Effector memory CD8-positive, alpha-beta T cell (primary cell): Measurements from ENCODE around the gene TRAPPC11.

Source experiments
- ATAC-seq: fragments of 150-1000 bp; cut with Tn5 transposase; replicated peaks from 2 replicates; pipeline ENCODE4 v1.10.0; 2021; ENCODE audit warnings: mild to moderate bottlenecking, moderate library complexity
- DNase-seq, 3 experiments: peaks; one replicate each; pipeline ENCODE4 v3.0.0; 2021
- H3K27ac Mint-ChIP-seq, 2 donors: one replicate each; pipeline ENCODE4 v1.8.0; 2022; ENCODE audit warnings: mild to moderate bottlenecking in 2 of 2, mixed read lengths in 2 of 2, moderate library complexity in 2 of 2
- H3K27me3 Mint-ChIP-seq, 2 donors: one replicate each; pipeline ENCODE4 v1.8.0; 2022; ENCODE audit warnings: mixed read lengths in 2 of 2
- H3K36me3 Mint-ChIP-seq: one replicate; pipeline ENCODE4 v1.8.0; 2022; ENCODE audit warnings: mild to moderate bottlenecking, moderate library complexity, mixed read lengths; ENCODE audit not compliant: insufficient read depth
- H3K4me1 Mint-ChIP-seq, 2 donors: one replicate each; pipeline ENCODE4 v1.8.0; 2022; ENCODE audit warnings: low read depth in 2 of 2, mixed read lengths in 2 of 2
- H3K4me3 Mint-ChIP-seq, 2 donors: one replicate each; pipeline ENCODE4 v1.8.0; 2022; ENCODE audit warnings: mild to moderate bottlenecking in 2 of 2, mixed read lengths in 2 of 2, moderate library complexity in 2 of 2
- H3K9me3 Mint-ChIP-seq, 2 donors: one replicate each; pipeline ENCODE4 v1.8.0; 2022; ENCODE audit warnings: mixed read lengths in 2 of 2

TRAPPC11 gene

DNA sequence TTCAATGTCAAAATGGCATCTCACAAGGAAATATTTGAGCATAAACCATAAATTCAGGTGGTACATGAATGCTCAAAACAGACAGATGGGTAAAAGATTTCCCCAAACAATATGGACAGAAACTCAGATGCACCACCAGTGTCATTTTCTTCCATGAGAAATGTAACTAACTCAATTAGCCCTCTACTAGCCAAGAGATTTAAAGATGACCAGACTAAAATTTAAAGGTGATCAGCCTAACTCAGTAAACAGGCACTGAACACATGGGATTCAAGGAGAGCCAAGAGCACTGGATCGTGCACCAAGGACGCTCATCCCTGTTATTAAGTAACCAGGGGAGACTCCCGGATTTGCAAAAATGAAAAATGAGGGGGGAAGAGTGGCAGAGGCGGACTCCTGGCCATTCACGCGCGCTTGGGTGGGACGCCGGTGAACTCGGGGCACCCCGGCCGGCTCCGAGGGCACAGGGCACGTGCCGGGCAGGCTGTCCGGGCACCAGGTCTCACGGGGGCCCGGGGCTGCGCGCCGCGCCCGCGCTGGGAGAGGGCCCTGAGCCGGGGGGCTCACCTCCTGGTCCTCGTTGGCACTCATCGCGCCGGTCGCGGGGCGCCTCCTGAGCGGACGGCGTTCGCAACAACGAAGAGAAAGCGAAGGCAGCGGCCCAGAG is 598 bp upstream of the TRAPPC11 start:
- Mint-ChIP-seq H3K27ac (peak overlapping the region; percentile 97 to 99), H3K27me3 (no peaks in the 10 kb centered on the region), H3K9me3 (no peaks in the 10 kb centered on the region), H3K4me3 (peak overlapping the region; percentile 89 to 97), H3K36me3 (peaks cover 15% of the 10 kb centered on the region), H3K4me1 (peaks cover 22 to 30% of the 10 kb centered on the region in 2 donors)
- DNase-seq (peak in 1 of 3 experiments; percentile 19), ATAC-seq (no peak)

DNA sequence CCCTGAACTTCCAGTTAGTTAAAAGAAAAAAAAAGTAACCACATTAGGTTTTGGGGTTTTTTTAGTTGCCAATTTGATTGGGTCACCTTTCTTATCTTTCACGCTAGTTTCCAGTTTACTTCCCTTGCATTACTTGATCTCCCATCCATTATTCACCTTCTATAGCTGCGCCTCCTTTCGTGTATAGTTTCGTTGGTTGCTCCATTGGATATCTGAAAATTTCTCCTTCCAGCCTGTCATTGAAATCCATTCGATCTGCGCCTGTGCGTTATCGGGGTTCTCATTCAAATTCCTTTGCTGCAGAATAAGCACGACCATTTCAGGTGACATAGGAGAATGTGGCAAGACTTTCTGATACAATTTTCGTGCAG is 764 bp downstream of the TRAPPC11 start:
- Mint-ChIP-seq H3K9me3 (no peaks in the 10 kb centered on the region), H3K4me1 (peaks cover 26 to 30% of the 10 kb centered on the region in 2 donors), H3K4me3 (peak overlapping the region; percentile 89 to 97), H3K27ac (peak overlapping the region; percentile 97 to 99), H3K27me3 (no peaks in the 10 kb centered on the region), H3K36me3 (peaks cover 21% of the 10 kb centered on the region)
- ATAC-seq (no peak), DNase-seq (no peak)

DNA sequence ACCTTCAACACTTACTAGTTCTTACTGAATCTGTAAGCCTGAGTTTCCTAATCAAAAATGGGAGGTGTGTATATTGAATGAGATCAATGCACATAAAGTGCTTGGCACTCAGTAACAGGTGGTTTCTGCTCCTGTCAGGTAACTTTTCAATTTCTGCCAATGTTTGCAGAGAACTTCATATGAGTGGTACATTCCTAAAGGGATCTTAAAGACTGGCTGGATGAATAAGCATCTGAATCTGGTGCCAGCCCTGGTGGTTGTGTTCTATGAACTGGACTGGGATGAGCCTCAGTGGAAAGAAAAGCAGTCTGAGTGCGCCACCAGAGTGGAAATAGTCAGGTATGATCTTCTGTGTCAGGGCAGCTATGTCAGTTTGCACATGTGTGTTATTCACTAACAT is 7.0 kb downstream of the TRAPPC11 start:
- Mint-ChIP-seq H3K36me3 (peaks cover 56% of the 10 kb centered on the region), H3K9me3 (no peaks in the 10 kb centered on the region), H3K4me1 (peaks cover 6 to 7% of the 10 kb centered on the region in 2 donors), H3K27me3 (no peaks in the 10 kb centered on the region), H3K27ac (no peak overlapping the region), H3K4me3 (no peak overlapping the region)
- DNase-seq (no peak), ATAC-seq (no peak)

DNA sequence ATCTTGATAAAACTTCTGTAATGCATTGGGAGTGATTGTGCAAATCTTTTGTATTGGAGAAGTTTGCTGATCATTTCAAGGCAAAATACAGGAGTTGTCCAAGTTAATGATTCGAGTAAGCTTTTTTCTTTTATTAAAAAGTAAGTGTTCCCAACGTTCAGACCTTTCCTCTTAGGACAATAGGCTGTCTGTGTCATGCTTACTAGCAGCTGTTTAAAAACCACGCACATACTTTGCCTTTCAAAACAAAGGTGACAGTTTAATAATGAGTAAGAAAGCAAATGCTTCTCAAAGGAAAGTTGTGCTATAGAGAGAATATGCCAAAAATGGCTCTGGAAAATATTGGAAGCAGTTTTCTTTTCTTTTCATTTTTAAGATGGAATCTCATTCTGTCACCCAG is 11.2 kb downstream of the TRAPPC11 start:
- Mint-ChIP-seq H3K4me3 (no peak overlapping the region), H3K27ac (no peak overlapping the region), H3K9me3 (no peaks in the 10 kb centered on the region), H3K4me1 (peaks cover 3 to 7% of the 10 kb centered on the region in 2 donors), H3K27me3 (no peaks in the 10 kb centered on the region), H3K36me3 (peaks cover 73% of the 10 kb centered on the region)
- ATAC-seq: no peak
- DNase-seq: no peak

DNA sequence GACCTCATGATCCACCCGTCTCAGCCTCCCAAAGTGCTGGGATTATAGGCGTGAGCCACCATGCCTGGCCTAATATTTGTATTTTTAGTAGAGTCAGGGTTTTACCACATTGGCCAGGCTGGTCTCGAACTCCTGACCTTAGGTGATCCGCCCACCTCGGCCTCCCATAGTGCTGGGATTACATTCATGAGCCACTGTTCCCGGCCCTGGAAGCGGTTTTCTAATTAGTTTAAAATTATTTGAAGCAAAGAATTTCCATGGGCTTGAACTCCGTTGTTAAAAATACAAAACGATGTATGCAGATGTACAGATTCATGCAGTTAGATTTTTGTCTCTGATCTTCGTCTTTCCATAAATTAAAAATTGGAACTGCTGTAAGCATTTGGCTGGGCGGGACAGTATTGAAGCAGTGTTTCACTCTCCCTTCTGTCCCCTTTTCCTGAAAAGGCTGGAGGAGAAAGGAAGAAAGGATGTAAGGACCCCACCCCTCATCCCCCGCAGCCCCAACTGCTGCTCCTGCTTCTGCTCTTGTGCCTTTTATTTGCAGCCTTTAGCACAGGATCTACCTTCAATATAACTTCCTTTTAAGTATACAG is 12.0 kb downstream of the TRAPPC11 start:
- Mint-ChIP-seq H3K9me3 (no peaks in the 10 kb centered on the region), H3K27me3 (no peaks in the 10 kb centered on the region), H3K36me3 (peaks cover 69% of the 10 kb centered on the region), H3K4me3 (no peak overlapping the region), H3K4me1 (peaks cover 0 to 4% of the 10 kb centered on the region in 2 donors), H3K27ac (no peak overlapping the region)
- ATAC-seq (no peak), DNase-seq (no peak)

DNA sequence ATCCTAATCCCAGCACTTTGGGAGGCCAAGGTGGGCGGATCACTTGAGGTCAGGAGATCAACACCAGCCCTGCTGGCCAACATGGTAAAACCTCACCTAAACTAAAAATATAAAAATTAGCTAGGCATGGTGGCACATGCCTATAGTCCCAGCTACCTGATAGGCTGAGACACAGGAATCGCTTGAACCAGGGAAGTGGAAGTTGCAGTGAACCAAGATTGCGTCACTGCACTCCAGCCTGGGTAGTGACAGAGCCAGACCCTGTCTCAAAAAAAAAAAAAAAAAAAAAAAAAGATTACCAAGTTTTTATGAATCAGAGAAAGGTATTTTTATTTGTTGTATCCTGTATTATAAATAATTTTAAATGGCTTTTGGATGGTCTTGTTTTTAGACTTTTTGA is 15.1 kb downstream of the TRAPPC11 start:
- Mint-ChIP-seq H3K36me3 (peaks cover 71% of the 10 kb centered on the region), H3K4me1 (peaks cover 0 to 8% of the 10 kb centered on the region in 2 donors), H3K27ac (no peak overlapping the region), H3K4me3 (no peak overlapping the region), H3K9me3 (no peaks in the 10 kb centered on the region), H3K27me3 (no peaks in the 10 kb centered on the region)
- no peak for ATAC-seq
- no peak for DNase-seq

DNA sequence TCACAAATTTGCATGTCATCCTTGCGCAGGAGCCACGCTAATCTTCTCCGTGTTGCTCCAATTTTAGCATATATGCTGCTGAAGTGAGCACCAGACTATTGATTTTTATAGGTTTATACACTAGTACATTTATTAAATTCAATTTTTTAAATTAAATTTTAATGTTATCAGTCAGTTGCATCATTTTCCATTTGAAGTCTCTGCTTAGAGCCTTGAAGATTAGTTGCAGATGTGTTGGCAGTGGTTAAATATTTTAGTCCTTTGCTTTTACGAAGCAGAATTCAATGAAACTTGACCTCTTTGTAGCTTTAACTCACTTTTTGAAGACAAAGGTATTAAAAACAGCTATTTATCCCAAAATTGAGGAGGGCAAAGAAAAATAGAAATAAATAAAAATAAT is 16.5 kb downstream of the TRAPPC11 start:
- no peaks in the 10 kb centered on the region for H3K27me3 Mint-ChIP-seq
- peaks cover 0 to 8% of the 10 kb centered on the region in 2 donors for H3K4me1 Mint-ChIP-seq
- H3K4me3 Mint-ChIP-seq: no peak overlapping the region
- H3K27ac Mint-ChIP-seq: no peak overlapping the region
- ATAC-seq (no peak), DNase-seq (no peak)
- no peaks in the 10 kb centered on the region for H3K9me3 Mint-ChIP-seq
- peaks cover 77% of the 10 kb centered on the region for H3K36me3 Mint-ChIP-seq

DNA sequence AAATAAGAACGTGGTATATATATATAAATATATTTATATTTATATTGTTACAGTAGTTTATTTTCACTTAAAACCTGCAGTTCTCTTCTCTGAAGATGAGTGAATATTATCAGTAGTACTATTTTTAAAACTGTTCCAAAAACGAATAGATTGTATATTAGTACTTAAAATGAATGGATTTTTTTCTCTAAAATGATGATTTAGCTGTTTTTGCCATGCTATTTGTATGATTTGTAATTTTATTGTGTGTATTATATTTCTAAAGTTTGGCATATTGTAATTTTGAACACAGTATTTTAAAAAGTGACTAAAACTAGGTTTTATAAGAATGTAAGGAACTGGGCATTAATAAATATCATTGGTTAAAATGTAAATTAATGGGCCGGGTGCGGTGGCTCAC is 22.0 kb downstream of the TRAPPC11 start:
- H3K27ac Mint-ChIP-seq: no peak overlapping the region
- DNase-seq (no peak), ATAC-seq (no peak)
- H3K27me3 Mint-ChIP-seq: no peaks in the 10 kb centered on the region
- peaks cover 0 to 4% of the 10 kb centered on the region in 2 donors for H3K4me1 Mint-ChIP-seq
- peaks cover 89% of the 10 kb centered on the region for H3K36me3 Mint-ChIP-seq
- no peak overlapping the region for H3K4me3 Mint-ChIP-seq
- H3K9me3 Mint-ChIP-seq: no peaks in the 10 kb centered on the region

DNA sequence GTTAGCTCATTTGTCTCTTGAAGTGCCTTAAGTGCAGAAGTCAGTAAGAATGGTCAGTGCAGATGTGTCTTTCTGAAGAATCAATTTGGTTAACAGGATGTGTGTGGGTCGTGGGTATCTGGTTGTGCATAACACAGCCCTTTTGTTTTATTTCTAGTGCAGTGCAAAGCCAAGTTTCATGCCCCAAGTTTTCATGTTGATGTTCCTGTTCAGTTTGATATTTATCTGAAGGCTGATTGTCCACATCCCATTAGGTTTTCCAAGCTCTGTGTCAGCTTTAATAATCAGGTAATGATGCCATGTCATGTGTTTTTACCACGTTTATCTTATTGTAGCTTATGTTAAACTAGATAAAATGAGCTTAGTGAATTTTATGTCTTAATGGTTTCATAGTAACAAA is 27.4 kb downstream of the TRAPPC11 start:
- no peaks in the 10 kb centered on the region for H3K27me3 Mint-ChIP-seq
- no peak for ATAC-seq
- H3K9me3 Mint-ChIP-seq: no peaks in the 10 kb centered on the region
- H3K36me3 Mint-ChIP-seq: peaks cover 66% of the 10 kb centered on the region
- no peak for DNase-seq
- H3K4me1 Mint-ChIP-seq: peaks cover 0 to 2% of the 10 kb centered on the region in 2 donors
- H3K27ac Mint-ChIP-seq: no peak overlapping the region
- H3K4me3 Mint-ChIP-seq: no peak overlapping the region

DNA sequence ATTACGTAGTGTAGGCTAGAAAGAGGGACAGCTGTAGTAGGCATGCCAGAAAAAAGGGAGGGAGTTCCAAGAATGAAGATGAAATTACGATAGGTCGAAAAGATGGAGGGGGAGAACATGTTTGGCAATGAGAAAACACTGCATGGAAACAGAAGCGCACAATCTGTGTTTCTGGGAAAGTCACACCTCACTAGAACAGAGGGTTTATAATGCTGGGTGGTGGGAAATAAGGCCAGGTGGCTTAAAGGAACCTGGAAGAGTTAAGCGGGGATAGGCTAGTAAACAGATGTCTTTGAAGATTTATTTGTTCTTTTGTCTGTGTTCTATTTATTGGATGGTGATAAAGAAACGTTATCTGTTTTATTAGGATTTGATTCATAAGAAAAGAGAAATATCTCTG is 29.1 kb downstream of the TRAPPC11 start:
- H3K9me3 Mint-ChIP-seq: no peaks in the 10 kb centered on the region
- peak overlapping the region in 1 of 2 donors; percentile 81 for H3K27ac Mint-ChIP-seq
- H3K27me3 Mint-ChIP-seq: no peaks in the 10 kb centered on the region
- no peak for ATAC-seq
- DNase-seq: no peak
- no peak overlapping the region for H3K4me3 Mint-ChIP-seq
- H3K36me3 Mint-ChIP-seq: peaks cover 65% of the 10 kb centered on the region
- H3K4me1 Mint-ChIP-seq: peaks cover 0 to 2% of the 10 kb centered on the region in 2 donors

DNA sequence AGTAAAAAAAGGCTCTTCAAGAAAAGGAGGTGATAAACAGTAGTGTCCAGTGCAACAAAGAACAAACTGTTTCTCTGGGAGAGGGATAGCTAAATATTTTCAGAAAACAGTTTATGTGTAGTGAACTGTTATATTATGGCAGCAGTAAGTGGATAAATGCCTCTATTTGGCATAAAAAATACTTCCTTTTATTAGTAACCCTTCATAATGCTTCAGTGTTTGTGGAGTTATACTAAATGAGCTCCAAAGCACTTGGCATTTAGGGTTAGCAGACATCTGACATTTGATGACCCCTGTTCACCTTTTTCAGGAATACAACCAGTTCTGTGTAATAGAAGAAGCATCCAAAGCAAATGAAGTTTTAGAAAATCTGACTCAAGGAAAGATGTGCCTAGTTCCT is 31.9 kb downstream of the TRAPPC11 start:
- DNase-seq (no peak), ATAC-seq (no peak)
- no peaks in the 10 kb centered on the region for H3K9me3 Mint-ChIP-seq
- H3K36me3 Mint-ChIP-seq: peaks cover 64% of the 10 kb centered on the region
- peaks cover 0 to 2% of the 10 kb centered on the region in 2 donors for H3K4me1 Mint-ChIP-seq
- H3K4me3 Mint-ChIP-seq: no peak overlapping the region
- H3K27me3 Mint-ChIP-seq: no peaks in the 10 kb centered on the region
- H3K27ac Mint-ChIP-seq: no peak overlapping the region

DNA sequence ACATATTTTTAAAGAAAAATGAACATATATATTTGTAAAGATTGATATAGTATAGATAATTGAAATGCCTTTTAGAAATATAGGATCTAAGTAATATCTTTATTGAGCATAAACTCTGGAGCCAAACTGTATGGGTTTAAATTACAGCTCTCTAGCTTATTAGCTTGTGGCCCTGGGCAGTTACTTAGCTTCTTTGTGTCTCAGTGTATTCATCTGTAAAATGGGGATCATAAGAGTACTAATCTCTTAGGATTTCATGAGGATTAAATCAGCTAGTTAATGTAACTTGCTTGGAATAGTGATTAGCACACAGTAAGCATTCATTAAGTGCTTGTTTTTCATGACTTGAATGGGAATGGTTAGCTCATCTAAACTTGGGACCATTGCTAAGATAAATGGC is 32.8 kb downstream of the TRAPPC11 start:
- no peaks in the 10 kb centered on the region for H3K9me3 Mint-ChIP-seq
- H3K36me3 Mint-ChIP-seq: peaks cover 68% of the 10 kb centered on the region
- ATAC-seq: no peak
- no peak for DNase-seq
- H3K4me1 Mint-ChIP-seq: peaks cover 0 to 2% of the 10 kb centered on the region in 2 donors
- no peak overlapping the region for H3K27ac Mint-ChIP-seq
- no peaks in the 10 kb centered on the region for H3K27me3 Mint-ChIP-seq
- H3K4me3 Mint-ChIP-seq: no peak overlapping the region

DNA sequence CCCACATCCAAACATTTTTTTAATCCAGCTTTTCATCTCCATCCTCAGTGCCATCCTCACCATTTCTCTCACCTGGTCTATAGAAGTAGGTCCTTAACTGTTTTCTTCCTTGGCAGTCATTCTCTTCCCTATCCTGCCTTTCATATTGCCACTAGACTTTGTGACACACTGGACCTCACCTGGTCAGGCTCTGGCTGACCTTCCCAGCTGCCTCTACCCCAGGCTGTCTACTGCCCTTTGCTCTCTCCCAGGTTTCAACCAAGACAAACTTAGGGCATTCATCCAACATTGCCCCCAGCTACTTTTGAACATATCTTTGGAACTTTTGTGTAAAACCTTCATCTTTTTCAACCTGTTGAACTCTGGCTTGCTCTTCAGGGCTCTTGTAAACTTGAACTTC is 39.8 kb downstream of the TRAPPC11 start:
- Mint-ChIP-seq H3K4me3 (no peak overlapping the region), H3K27me3 (no peaks in the 10 kb centered on the region), H3K4me1 (peaks cover 0 to 3% of the 10 kb centered on the region in 2 donors), H3K36me3 (peaks cover 86% of the 10 kb centered on the region), H3K9me3 (no peaks in the 10 kb centered on the region), H3K27ac (peak overlapping the region in 1 of 2 donors; percentile 27)
- ATAC-seq (no peak), DNase-seq (no peak)

DNA sequence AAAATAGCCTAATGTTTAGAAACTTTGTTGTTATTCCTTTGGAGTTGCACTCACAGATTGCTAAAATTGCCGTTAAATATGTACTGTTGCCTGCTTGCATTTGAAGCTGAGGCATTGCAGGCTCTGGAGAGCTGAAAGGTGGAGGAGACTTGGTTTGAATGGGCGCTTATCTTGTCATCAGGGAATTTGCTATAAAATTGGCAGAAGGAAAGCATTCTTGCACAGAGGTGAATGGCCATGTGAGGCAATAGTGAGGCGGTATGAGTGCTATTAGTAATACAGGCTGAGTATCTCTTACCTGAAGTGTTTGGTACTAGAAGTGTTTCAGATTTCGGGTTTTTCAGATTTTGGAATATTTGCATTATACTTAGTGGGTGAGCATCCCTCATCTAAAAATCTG is 41.3 kb downstream of the TRAPPC11 start:
- Mint-ChIP-seq H3K4me3 (no peak overlapping the region), H3K36me3 (peaks cover 85% of the 10 kb centered on the region), H3K4me1 (peaks cover 0 to 3% of the 10 kb centered on the region in 2 donors), H3K27me3 (no peaks in the 10 kb centered on the region), H3K27ac (peak overlapping the region in 1 of 2 donors; percentile 28), H3K9me3 (no peaks in the 10 kb centered on the region)
- no peak for DNase-seq
- no peak for ATAC-seq
